ENCODE data around the gene TOX4.

The TOX4 gene

DNA sequence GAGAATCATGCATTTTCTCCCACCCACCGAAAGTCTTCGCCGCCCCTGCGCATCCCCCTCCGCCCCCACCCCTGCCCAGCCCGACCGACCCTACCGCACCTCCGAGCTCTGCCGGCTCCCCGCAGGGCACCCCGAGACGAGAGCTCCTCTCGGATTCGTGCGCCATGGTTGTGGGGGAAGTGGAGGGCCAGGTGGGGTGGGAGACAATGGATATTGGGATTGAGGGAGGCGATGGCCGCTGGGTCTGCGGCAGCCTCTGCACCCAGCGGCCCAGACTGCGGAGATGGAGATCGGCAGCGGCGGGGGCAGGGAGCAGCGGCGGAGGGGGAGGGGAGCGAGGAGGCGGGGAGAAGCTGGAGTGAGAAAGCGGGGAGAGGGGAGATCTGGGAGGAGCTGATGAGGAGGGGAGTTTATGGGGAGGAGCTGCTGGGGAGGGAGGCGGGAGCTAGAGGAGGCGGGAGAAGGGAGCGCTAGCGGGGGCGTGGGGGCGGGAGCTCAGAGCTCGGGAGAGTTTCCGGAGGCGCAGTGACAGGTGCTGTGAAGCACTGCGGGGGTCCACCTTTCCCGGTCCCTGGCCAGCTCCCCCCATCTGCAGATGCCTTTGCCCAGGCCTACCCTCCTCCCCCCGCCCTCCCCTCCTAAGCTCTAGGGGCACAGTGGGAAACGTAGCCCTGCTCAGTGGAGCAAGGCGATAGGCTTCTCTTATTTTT, 49.1 kb downstream of the TOX4 start, which contains the start of gene SALL2:
Gene SALL2, minus strand, starts transcription at position 385 of the 710 bp plus-strand sequence. Its CDS starts 219 bp downstream, at position 166.
- TF ChIP-seq CTCF (IDR thresholded peaks at IDR 0.05; ENCODE audit: insufficient read depth, low read depth, low read length, missing control alignments) = no peak
- DNase-seq (ENCODE audit: low read depth) = peak; percentile 51

GRCh38 chr14:21526672-21527317, 49.8 kb downstream of the TOX4 start:
- DNase-seq (ENCODE audit: low read depth) = no peak
- H3K4me3 ChIP-seq (ENCODE audit: low read depth, low read length) = peak overlapping the region; percentile 58
- TF ChIP-seq CTCF (IDR thresholded peaks at IDR 0.05; ENCODE audit: insufficient read depth, low read depth, low read length, missing control alignments) = no peak

More for the DNA sequence above, 49.1 kb downstream of the TOX4 start, which contains the start of gene SALL2:
- peak within 1 kb of the TSS; percentile 58 for H3K4me3 ChIP-seq (ENCODE audit: low read depth, low read length)

DNA sequence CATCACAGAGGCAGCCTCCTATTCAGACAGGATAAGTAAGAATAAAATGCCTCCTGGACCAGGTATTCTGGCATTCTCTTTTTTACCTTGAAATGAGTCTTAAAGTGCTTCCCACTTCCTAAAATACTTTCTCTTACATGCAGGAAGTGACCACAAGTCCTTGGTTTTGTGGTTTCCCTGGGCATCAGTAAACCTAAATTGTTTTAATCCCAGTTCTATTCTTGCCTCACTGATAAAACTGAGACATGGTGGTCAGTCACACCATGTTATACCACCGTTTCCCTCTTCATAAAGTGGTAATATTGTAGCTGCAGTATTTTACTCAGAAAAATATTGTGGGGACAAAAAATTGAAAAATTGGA, 50.3 kb downstream of the TOX4 start:
- TF ChIP-seq CTCF (IDR thresholded peaks at IDR 0.05; ENCODE audit: insufficient read depth, low read depth, low read length, missing control alignments) = no peak
- no peak for DNase-seq (ENCODE audit: low read depth)
- no peak overlapping the region for H3K4me3 ChIP-seq (ENCODE audit: low read depth, low read length)

DNA sequence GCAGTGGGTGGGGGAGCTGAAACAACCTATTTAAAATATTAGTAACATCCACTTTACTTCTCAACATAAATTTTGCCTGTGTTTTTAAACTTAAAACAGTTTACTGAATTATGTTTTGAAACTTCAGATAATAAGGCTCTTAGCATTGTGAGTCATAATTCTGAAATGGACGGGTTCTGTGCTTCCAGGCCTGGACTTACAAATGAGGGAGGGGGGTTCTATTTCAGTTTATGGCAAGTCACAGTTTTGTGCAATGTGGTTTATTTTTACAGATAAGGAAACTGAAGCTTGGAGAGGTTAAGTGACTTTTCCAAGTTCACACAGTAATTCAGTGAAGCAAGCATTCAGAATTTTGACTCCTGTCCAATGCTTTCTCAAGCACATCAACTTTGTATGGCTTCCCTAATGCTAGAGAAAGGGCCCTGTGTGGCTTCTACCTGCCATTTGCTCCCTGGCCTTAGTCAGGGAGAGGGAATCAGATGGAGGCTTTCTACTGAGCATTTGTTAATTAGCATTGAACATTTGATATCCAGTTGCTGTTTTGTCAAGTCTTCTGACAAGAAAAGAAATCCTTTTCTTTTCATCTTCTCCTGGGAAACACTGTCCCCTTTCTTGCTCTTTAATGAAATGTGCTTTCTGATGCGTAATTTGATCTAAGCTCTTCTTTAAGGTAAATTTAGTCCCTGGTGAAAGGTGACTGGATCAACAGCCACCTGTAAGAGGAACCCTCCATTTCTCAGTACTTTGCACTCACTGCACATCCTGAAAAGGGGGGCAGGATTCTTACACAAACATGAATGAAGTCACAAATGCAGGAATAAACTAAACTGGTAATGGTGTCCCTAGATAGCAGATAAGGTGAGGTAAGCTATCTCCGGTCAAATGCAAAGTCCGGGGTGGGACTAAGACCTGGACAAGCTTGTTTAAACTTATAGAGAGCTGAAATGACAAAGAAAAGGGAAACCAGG, 51.7 kb downstream of the TOX4 start:
- H3K4me3 ChIP-seq (ENCODE audit: low read depth, low read length) = no peak overlapping the region
- no peak for TF ChIP-seq CTCF (IDR thresholded peaks at IDR 0.05; ENCODE audit: insufficient read depth, low read depth, low read length, missing control alignments)
- no peak for DNase-seq (ENCODE audit: low read depth)

GRCh38 chr14:21529515-21529914, 52.5 kb downstream of the TOX4 start:
- TF ChIP-seq CTCF (IDR thresholded peaks at IDR 0.05; ENCODE audit: insufficient read depth, low read depth, low read length, missing control alignments) = no peak
- no peak for DNase-seq (ENCODE audit: low read depth)
- no peak overlapping the region for H3K4me3 ChIP-seq (ENCODE audit: low read depth, low read length)

DNA sequence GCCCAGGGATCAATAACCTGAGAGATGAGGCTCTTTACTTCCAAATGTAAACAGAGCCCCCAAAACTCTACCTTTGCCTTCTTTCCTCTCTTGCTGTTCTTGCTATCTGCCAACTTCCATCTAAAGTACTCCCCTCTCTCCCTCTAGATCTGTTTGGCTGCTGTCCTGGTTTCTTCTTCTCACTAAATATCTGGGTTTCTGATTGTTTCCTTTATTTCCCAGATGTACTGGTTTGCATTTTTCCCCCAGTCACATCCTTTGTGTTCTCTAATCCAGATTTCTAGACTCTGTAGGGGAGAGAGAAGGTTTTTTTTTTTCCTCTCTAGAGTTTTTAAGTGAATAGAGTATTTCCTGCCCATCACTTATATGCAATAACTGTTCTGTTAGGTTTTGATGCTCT, 56.3 kb downstream of the TOX4 start:
- no peak for DNase-seq (ENCODE audit: low read depth)
- H3K4me3 ChIP-seq (ENCODE audit: low read depth, low read length) = no peak overlapping the region
- TF ChIP-seq CTCF (IDR thresholded peaks at IDR 0.05; ENCODE audit: insufficient read depth, low read depth, low read length, missing control alignments) = no peak

Data from GM12865 (cell line).